Dendritic cell treated with granulocyte-macrophage colony-stimulating factor and Interleukin-4, amounts not matched to agents 40 ng/mL and 50 ng/mL, for 4 days (primary cell): ENCODE results near the gene TBXAS1.
A peak's percentile ranks its signal among the peaks of the same experiment; 100 is the strongest.

ENCODE experiments used
- H3K27ac Mint-ChIP-seq: one replicate; pipeline ENCODE4 v1.8.0; 2022; ENCODE audit warnings: mild to moderate bottlenecking, mixed read lengths
- H3K27me3 Mint-ChIP-seq: one replicate; pipeline ENCODE4 v1.8.0; 2022; ENCODE audit warnings: mild to moderate bottlenecking, mixed read lengths
- H3K36me3 Mint-ChIP-seq: one replicate; pipeline ENCODE4 v1.8.0; 2022; ENCODE audit warnings: low read depth, mixed read lengths
- H3K4me1 Mint-ChIP-seq: one replicate; pipeline ENCODE4 v1.8.0; 2022; ENCODE audit warnings: low read depth, mixed read lengths
- H3K4me3 Mint-ChIP-seq: one replicate; pipeline ENCODE4 v1.8.0; 2022; ENCODE audit warnings: mild to moderate bottlenecking, moderate library complexity, mixed read lengths
- H3K9me3 Mint-ChIP-seq: one replicate; pipeline ENCODE4 v1.8.0; 2022; ENCODE audit warnings: mixed read lengths
- intact Hi-C: fragments of 100-400 bp; cut with micrococcal nuclease; formaldehyde crosslinking; loops from one replicate; pipeline ENCODE4 v1.15.0; 2022

Gene TBXAS1

GRCh38 chr7:139829025-139829774 is at the start of gene TBXAS1:
Gene TBXAS1, plus strand, starts transcription at chr7:139829264. Its CDS starts 127 bp downstream, at chr7:139829391.
- Mint-ChIP-seq H3K4me3 (peak within 1 kb of the TSS; percentile 87), H3K4me1 (peaks cover 52% of the 10 kb centered on the region), H3K9me3 (peaks cover 25% of the 10 kb centered on the region), H3K36me3 (peaks cover 47% of the 10 kb centered on the region), H3K27me3 (peaks cover 8% of the 10 kb centered on the region), H3K27ac (peak within 1 kb of the TSS; percentile 95)
- intact Hi-C loops: loop anchor here (2.0 to 5.0 kb wide), 2 partner anchors 52 to 180 kb away; partner anchors contain the start of gene HIPK2

- H3K4me3 Mint-ChIP-seq: no peak overlapping the region
- intact Hi-C loops: loop anchor here (5.0 kb wide), 1 partner anchor 34 kb away; no protein-coding TSS in a partner anchor
These were observed 46.1 kb upstream of the TBXAS1 start for GRCh38 chr7:139782932-139783331.

GRCh38 chr7:139783647-139784385 is 45.2 kb upstream of the TBXAS1 start:
- H3K4me1 Mint-ChIP-seq: peaks cover under 1% of the 10 kb centered on the region
- peaks cover 27% of the 10 kb centered on the region for H3K27me3 Mint-ChIP-seq
- intact Hi-C loops: loop anchor here (5.0 kb wide), 1 partner anchor 33 kb away; no protein-coding TSS in a partner anchor
- no peaks in the 10 kb centered on the region for H3K36me3 Mint-ChIP-seq
- H3K4me3 Mint-ChIP-seq: no peak overlapping the region
- no peak overlapping the region for H3K27ac Mint-ChIP-seq
- H3K9me3 Mint-ChIP-seq: no peaks in the 10 kb centered on the region

More at GRCh38 chr7:139782932-139783331, 46.1 kb upstream of the TBXAS1 start:
- Mint-ChIP-seq H3K36me3 (peaks cover 9% of the 10 kb centered on the region), H3K27me3 (peaks cover 30% of the 10 kb centered on the region), H3K4me1 (peaks cover 9% of the 10 kb centered on the region), H3K9me3 (no peaks in the 10 kb centered on the region), H3K27ac (no peak overlapping the region)

GRCh38 chr7:139784648-139785047 is 44.4 kb upstream of the TBXAS1 start:
- intact Hi-C loops: loop anchor here (5.0 kb wide), 1 partner anchor 33 kb away; no protein-coding TSS in a partner anchor
- Mint-ChIP-seq H3K4me1 (no peaks in the 10 kb centered on the region), H3K9me3 (no peaks in the 10 kb centered on the region), H3K27me3 (peaks cover 20% of the 10 kb centered on the region), H3K4me3 (no peak overlapping the region), H3K27ac (no peak overlapping the region), H3K36me3 (no peaks in the 10 kb centered on the region)

- H3K36me3 Mint-ChIP-seq: no peaks in the 10 kb centered on the region
- no peak overlapping the region for H3K27ac Mint-ChIP-seq
- H3K27me3 Mint-ChIP-seq: peaks cover 9% of the 10 kb centered on the region
- H3K4me3 Mint-ChIP-seq: no peak overlapping the region
- no peaks in the 10 kb centered on the region for H3K4me1 Mint-ChIP-seq
- intact Hi-C loops: no loop called here
- peaks cover 8% of the 10 kb centered on the region for H3K9me3 Mint-ChIP-seq
These were observed 37.7 kb upstream of the TBXAS1 start for GRCh38 chr7:139791316-139791715.

- intact Hi-C loops: no loop called here
- Mint-ChIP-seq H3K4me3 (no peak overlapping the region), H3K27ac (peak overlapping the region; percentile 9), H3K27me3 (peaks cover 16% of the 10 kb centered on the region), H3K4me1 (peaks cover 32% of the 10 kb centered on the region), H3K9me3 (peaks cover 13% of the 10 kb centered on the region), H3K36me3 (no peaks in the 10 kb centered on the region)
These were observed 31.5 kb upstream of the TBXAS1 start for GRCh38 chr7:139797607-139798006.

GRCh38 chr7:139798221-139798620 is 30.8 kb upstream of the TBXAS1 start:
- intact Hi-C loops: no loop called here
- no peak overlapping the region for H3K4me3 Mint-ChIP-seq

GRCh38 chr7:139798892-139799291 is 30.2 kb upstream of the TBXAS1 start:
- Mint-ChIP-seq H3K27me3 (peaks cover 16% of the 10 kb centered on the region), H3K27ac (peak overlapping the region; percentile 40), H3K36me3 (no peaks in the 10 kb centered on the region), H3K4me3 (no peak overlapping the region), H3K9me3 (peaks cover 19% of the 10 kb centered on the region), H3K4me1 (peaks cover 44% of the 10 kb centered on the region)
- intact Hi-C loops: no loop called here

More at GRCh38 chr7:139798221-139798620, 30.8 kb upstream of the TBXAS1 start:
- Mint-ChIP-seq H3K27ac (peak overlapping the region; percentile 9), H3K36me3 (no peaks in the 10 kb centered on the region), H3K4me1 (peaks cover 38% of the 10 kb centered on the region), H3K9me3 (peaks cover 19% of the 10 kb centered on the region), H3K27me3 (peaks cover 16% of the 10 kb centered on the region)

GRCh38 chr7:139799586-139799985 is 29.5 kb upstream of the TBXAS1 start:
- H3K36me3 Mint-ChIP-seq: no peaks in the 10 kb centered on the region
- intact Hi-C loops: no loop called here
- no peak overlapping the region for H3K4me3 Mint-ChIP-seq
- peaks cover 16% of the 10 kb centered on the region for H3K27me3 Mint-ChIP-seq
- H3K9me3 Mint-ChIP-seq: peaks cover 19% of the 10 kb centered on the region
- H3K4me1 Mint-ChIP-seq: peaks cover 44% of the 10 kb centered on the region
- peak overlapping the region; percentile 40 for H3K27ac Mint-ChIP-seq

GRCh38 chr7:139804571-139804970 is 24.5 kb upstream of the TBXAS1 start:
- H3K27me3 Mint-ChIP-seq: peaks cover 12% of the 10 kb centered on the region
- H3K27ac Mint-ChIP-seq: no peak overlapping the region
- peaks cover 10% of the 10 kb centered on the region for H3K9me3 Mint-ChIP-seq
- intact Hi-C loops: no loop called here
- peaks cover 32% of the 10 kb centered on the region for H3K4me1 Mint-ChIP-seq
- H3K4me3 Mint-ChIP-seq: no peak overlapping the region
- no peaks in the 10 kb centered on the region for H3K36me3 Mint-ChIP-seq

GRCh38 chr7:139807009-139807408 is 22.1 kb upstream of the TBXAS1 start:
- peaks cover 11% of the 10 kb centered on the region for H3K27me3 Mint-ChIP-seq
- peaks cover 21% of the 10 kb centered on the region for H3K4me1 Mint-ChIP-seq
- intact Hi-C loops: no loop called here
- peaks cover 10% of the 10 kb centered on the region for H3K9me3 Mint-ChIP-seq
- H3K4me3 Mint-ChIP-seq: no peak overlapping the region
- H3K36me3 Mint-ChIP-seq: no peaks in the 10 kb centered on the region
- H3K27ac Mint-ChIP-seq: no peak overlapping the region

- Mint-ChIP-seq H3K27me3 (peaks cover 11% of the 10 kb centered on the region), H3K27ac (no peak overlapping the region), H3K36me3 (no peaks in the 10 kb centered on the region), H3K9me3 (no peaks in the 10 kb centered on the region), H3K4me3 (no peak overlapping the region), H3K4me1 (peaks cover 10% of the 10 kb centered on the region)
- intact Hi-C loops: no loop called here
These were observed 20.6 kb upstream of the TBXAS1 start for GRCh38 chr7:139808427-139808826.

- Mint-ChIP-seq H3K27me3 (peaks cover 11% of the 10 kb centered on the region), H3K36me3 (no peaks in the 10 kb centered on the region), H3K4me3 (no peak overlapping the region), H3K27ac (no peak overlapping the region), H3K9me3 (no peaks in the 10 kb centered on the region), H3K4me1 (peaks cover 6% of the 10 kb centered on the region)
- intact Hi-C loops: no loop called here
These were observed 20.1 kb upstream of the TBXAS1 start for GRCh38 chr7:139808846-139809442.

- no peak overlapping the region for H3K27ac Mint-ChIP-seq
- intact Hi-C loops: no loop called here
- H3K9me3 Mint-ChIP-seq: peaks cover 8% of the 10 kb centered on the region
- H3K4me1 Mint-ChIP-seq: peaks cover 6% of the 10 kb centered on the region
- H3K36me3 Mint-ChIP-seq: no peaks in the 10 kb centered on the region
- no peak overlapping the region for H3K4me3 Mint-ChIP-seq
- H3K27me3 Mint-ChIP-seq: peaks cover 11% of the 10 kb centered on the region
These were observed 18.0 kb upstream of the TBXAS1 start for GRCh38 chr7:139811066-139811465.
